HG02981 (cell line): ENCODE results near the gene CCNK.

ENCODE experiments used
- ATAC-seq: cut with Tn5 transposase; IDR thresholded peaks from one replicate; pipeline ENCODE4 v1.9.1; 2021; ENCODE audit warnings: mild to moderate bottlenecking, moderate library complexity; ENCODE audit not compliant: unreplicated experiment

The CCNK gene

GRCh38 chr14:99532310-99532709 is 51.1 kb downstream of the CCNK start:
- ATAC-seq, result no peak

GRCh38 chr14:99534333-99534732 is 53.1 kb downstream of the CCNK start:
- no peak for ATAC-seq

GRCh38 chr14:99534863-99535262 is 53.7 kb downstream of the CCNK start:
- no peak for ATAC-seq

GRCh38 chr14:99535448-99535847 is 54.2 kb downstream of the CCNK start:
- ATAC-seq, result no peak

GRCh38 chr14:99535908-99536778 is 54.9 kb downstream of the CCNK start:
- ATAC-seq, result no peak

- ATAC-seq, result no peak
Measured at GRCh38 chr14:99537399-99537798, 56.2 kb downstream of the CCNK start.

- ATAC-seq, result no peak
Measured at GRCh38 chr14:99538275-99538674, 57.1 kb downstream of the CCNK start.

GRCh38 chr14:99538733-99539132 is 57.5 kb downstream of the CCNK start:
- ATAC-seq, result no peak

- ATAC-seq, result no peak
Measured at GRCh38 chr14:99539491-99539890, 58.3 kb downstream of the CCNK start.

GRCh38 chr14:99540196-99541032 is 59.2 kb downstream of the CCNK start:
- ATAC-seq, result no peak

GRCh38 chr14:99541211-99541610 is 60.0 kb downstream of the CCNK start:
- no peak for ATAC-seq

GRCh38 chr14:99541677-99542470 is 60.7 kb downstream of the CCNK start:
- no peak for ATAC-seq

- no peak for ATAC-seq
Measured at GRCh38 chr14:99542566-99542965, 61.4 kb downstream of the CCNK start.

- ATAC-seq, result no peak
Measured at GRCh38 chr14:99543370-99543769, 62.2 kb downstream of the CCNK start.

- no peak for ATAC-seq
Measured at GRCh38 chr14:99543985-99544384, 62.8 kb downstream of the CCNK start.

GRCh38 chr14:99544991-99545390 is 63.8 kb downstream of the CCNK start:
- no peak for ATAC-seq

GRCh38 chr14:99545586-99545985 is 64.4 kb downstream of the CCNK start:
- no peak for ATAC-seq

GRCh38 chr14:99546234-99546879 is 65.1 kb downstream of the CCNK start:
- no peak for ATAC-seq

GRCh38 chr14:99548255-99548654 is 67.0 kb downstream of the CCNK start:
- no peak for ATAC-seq

- no peak for ATAC-seq
Measured at GRCh38 chr14:99548871-99549515, 67.8 kb downstream of the CCNK start.
